K562 (cell line): ENCODE data around the gene ASIC3. TPM values are rescaled to one million over a fixed set of nuclear protein-coding genes. Genes with fewer than 3 reads are reported as not detected.

ENCODE experiments used
- ARID1B ChIP-seq: fragments of 450-650 bp; IDR thresholded peaks from 2 replicates; pipeline ENCODE4 v1.6.1; 2016; ENCODE audit warnings: antibody characterized with exemption, mild to moderate bottlenecking, inconsistent platforms
- ARID2 ChIP-seq: fragments of 450-650 bp; IDR thresholded peaks from 2 replicates; pipeline ENCODE4 v1.6.1; 2017; ENCODE audit warnings: antibody characterized with exemption, mild to moderate bottlenecking
- CBFB ChIP-seq: sonication (generic); formaldehyde crosslinking; IDR thresholded peaks from 2 replicates; pipeline ENCODE4 v1.4.0; 2020; ENCODE audit warnings: mild to moderate bottlenecking, missing genetic modification reagents
- CREB1 ChIP-seq, 2 experiments: sonication (generic) in 1 of 2; formaldehyde crosslinking in 1 of 2; IDR thresholded peaks; 2 replicates each; pipeline versions ENCODE4 v1.6.1 to v1.8.0; 2012 to 2022; ENCODE audit warnings: inconsistent platforms in 1 of 2, mild to moderate bottlenecking in 1 of 2, missing genetic modification reagents in 1 of 2, moderate library complexity in 1 of 2
- EHMT2 ChIP-seq: fragments of 450-650 bp; IDR thresholded peaks from 2 replicates; pipeline ENCODE4 v1.6.1; 2018; ENCODE audit warnings: antibody characterized with exemption
- ELF2 ChIP-seq: fragments of 250-450 bp; sonication (Bioruptor Pico); IDR thresholded peaks from 2 replicates; pipeline ENCODE4 v1.5.0; 2021; ENCODE audit warnings: mild to moderate bottlenecking
- GABPB1 ChIP-seq: sonication (generic); formaldehyde crosslinking; IDR thresholded peaks from 2 replicates; pipeline ENCODE4 v1.8.0; 2022; ENCODE audit warnings: mild to moderate bottlenecking, missing genetic modification reagents
- LCOR ChIP-seq: sonication (generic); formaldehyde crosslinking; IDR thresholded peaks from 2 replicates; pipeline ENCODE4 v1.8.0; 2022; ENCODE audit warnings: mild to moderate bottlenecking, missing genetic modification reagents
- NCOA1 ChIP-seq: fragments of 450-650 bp; IDR thresholded peaks from 2 replicates; pipeline ENCODE4 v1.6.1; 2016; ENCODE audit warnings: low read depth
- NCOR1 ChIP-seq: fragments of 450-650 bp; IDR thresholded peaks from 2 replicates; pipeline ENCODE4 v1.6.1; 2016; ENCODE audit warnings: mild to moderate bottlenecking, moderate library complexity
- POLR2G ChIP-seq: fragments of 200-400 bp; formaldehyde crosslinking; IDR thresholded peaks from 2 replicates; pipeline ENCODE4 v1.6.1; 2017; ENCODE audit warnings: low read depth, mild to moderate bottlenecking, antibody characterized with exemption, low read length, moderate library complexity
- RAD21 ChIP-seq, 2 experiments: fragments of 250-450 bp in 1 of 2; fragments of 450-650 bp in 1 of 2; sonication (Bioruptor Pico) in 1 of 2; formaldehyde crosslinking in 1 of 2; IDR thresholded peaks in 1 of 2; conservative IDR thresholded peaks in 1 of 2; 2 replicates each; pipeline versions ENCODE4 v1.4.0 to v1.8.0; 2020 to 2022; ENCODE audit warnings: mild to moderate bottlenecking in 2 of 2, moderate library complexity in 1 of 2
- SMARCA4 ChIP-seq: fragments of 450-650 bp; IDR thresholded peaks from 2 replicates; pipeline ENCODE4 v1.6.1; 2016
- SREBF2 ChIP-seq: sonication (generic); formaldehyde crosslinking; IDR thresholded peaks from 2 replicates; pipeline ENCODE4 v1.4.0; 2020; ENCODE audit warnings: mild to moderate bottlenecking, missing genetic modification reagents
- TARDBP ChIP-seq: fragments of 450-650 bp; IDR thresholded peaks from 2 replicates; pipeline ENCODE4 v1.6.1; 2016
- TFE3 ChIP-seq: fragments of 450-650 bp; formaldehyde crosslinking; IDR thresholded peaks from 2 replicates; pipeline ENCODE4 v1.4.0; 2020; ENCODE audit warnings: mild to moderate bottlenecking, mixed read lengths
- ZBTB7A ChIP-seq: IDR thresholded peaks from 2 replicates; pipeline ENCODE4 v1.6.1; 2011; ENCODE audit warnings: low read depth, mild to moderate bottlenecking, low read length, moderate library complexity, borderline replicate concordance; ENCODE audit not compliant: control insufficient read depth
- ZNF140 ChIP-seq: fragments of 250-450 bp; sonication (Bioruptor Pico); IDR thresholded peaks from 2 replicates; pipeline ENCODE4 v1.8.0; 2021; ENCODE audit warnings: moderate library complexity, mild to moderate bottlenecking, inconsistent platforms
- ZZZ3 ChIP-seq: fragments of 450-650 bp; IDR thresholded peaks from 2 replicates; pipeline ENCODE4 v1.6.1; 2016; ENCODE audit warnings: antibody characterized with exemption, mild to moderate bottlenecking, moderate library complexity
- polyA plus RNA-seq, 8 experiments: library from polyadenylated mRNA; depleted of rRNA in 4 of 8; stranded (reverse) in 5 of 8; unstranded in 3 of 8; fragments of >200 nt; fragmentation: Nextera tagmentation in 2 of 8; fragmentation: Illumina TruSeq in 1 of 8; extraction: Ambion mirVana in 2 of 8; extraction: Trizol in 1 of 8; gene quantifications; 2 replicates each; pipeline versions ENCODE4 v1.2.1 to v1.2.3, GENCODE V29; 2011 to 2014; ENCODE audit warnings: inconsistent platforms in 1 of 8, missing spikeins in 1 of 8
- total RNA-seq, 7 experiments: library from RNA; depleted of rRNA in 6 of 7; stranded (reverse); fragments of >200 nt in 6 of 7; fragmentation: Illumina TruSeq in 2 of 7; extraction: Trizol in 2 of 7; gene quantifications; 2 replicates each; pipeline versions ENCODE4 v1.2.1 to v1.2.3, GENCODE V29; 2011 to 2021; ENCODE audit warnings: low replicate concordance in 1 of 7
- TF ChIP-seq, protein P1 (sequence below): fragments of 450-650 bp; formaldehyde crosslinking; IDR thresholded peaks from 2 replicates; pipeline ENCODE4 v1.4.0; 2020; ENCODE audit warnings: mild to moderate bottlenecking, moderate library complexity
- TF ChIP-seq, protein P2 (sequence below): sonication (generic); formaldehyde crosslinking; IDR thresholded peaks from 2 replicates; pipeline ENCODE4 v1.8.0; 2022; ENCODE audit warnings: missing genetic modification reagents, mild to moderate bottlenecking, moderate library complexity, borderline replicate concordance
- TF ChIP-seq, protein P3 (sequence below): IDR thresholded peaks from 3 replicates; pipeline ENCODE4 v1.6.1; 2011; ENCODE audit warnings: borderline replicate concordance, mild to moderate bottlenecking; ENCODE audit not compliant: insufficient read length, insufficient read depth

Gene ASIC3
- total and polyA plus RNA-seq, 9 of the 15 experiments (the other 6 are each of a cell fraction or from before 2014, with no cell fraction given): 0.11 to 5.0 (median 0.87) TPM

DNA sequence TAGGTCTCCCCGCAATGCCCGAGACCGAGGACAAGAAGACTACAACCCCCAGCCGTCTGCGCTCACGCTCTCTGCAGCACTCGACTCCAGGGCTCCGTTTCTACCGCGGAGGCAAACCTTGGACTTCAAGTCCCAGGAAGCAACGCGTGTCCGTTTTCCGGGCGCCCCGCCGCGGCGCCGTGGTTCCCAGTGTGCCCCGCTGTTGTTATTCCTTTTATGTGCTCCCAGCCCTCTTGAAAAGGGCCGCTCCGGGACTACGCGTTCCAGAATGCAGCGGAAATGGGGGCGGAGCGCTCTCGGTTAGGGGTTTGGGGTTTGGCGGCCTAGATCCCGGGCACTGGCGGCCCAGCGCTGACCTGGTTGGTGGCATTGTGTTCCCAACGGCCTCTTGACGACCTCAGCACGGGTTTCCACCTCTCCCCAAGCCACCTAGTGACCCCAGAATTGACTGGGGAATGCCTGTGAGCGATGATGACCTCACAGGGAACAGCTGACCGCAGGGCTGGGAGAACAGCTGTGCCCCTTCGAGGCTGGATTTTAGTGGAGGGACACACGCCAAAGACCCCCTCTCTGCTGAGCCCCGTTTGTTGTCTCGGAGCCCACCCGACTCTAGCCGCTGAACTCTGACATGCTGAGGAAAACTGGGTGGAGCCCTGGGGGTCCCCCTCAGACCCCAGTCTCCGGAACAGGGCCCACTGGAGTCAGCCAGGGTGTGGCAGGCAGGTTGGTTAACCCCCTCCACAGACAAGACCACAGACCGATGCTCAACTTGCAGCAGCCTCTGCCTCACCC lies 9.9 kb downstream of the ASIC3 start (continued):
- TF ChIP-seq, protein P1, sequence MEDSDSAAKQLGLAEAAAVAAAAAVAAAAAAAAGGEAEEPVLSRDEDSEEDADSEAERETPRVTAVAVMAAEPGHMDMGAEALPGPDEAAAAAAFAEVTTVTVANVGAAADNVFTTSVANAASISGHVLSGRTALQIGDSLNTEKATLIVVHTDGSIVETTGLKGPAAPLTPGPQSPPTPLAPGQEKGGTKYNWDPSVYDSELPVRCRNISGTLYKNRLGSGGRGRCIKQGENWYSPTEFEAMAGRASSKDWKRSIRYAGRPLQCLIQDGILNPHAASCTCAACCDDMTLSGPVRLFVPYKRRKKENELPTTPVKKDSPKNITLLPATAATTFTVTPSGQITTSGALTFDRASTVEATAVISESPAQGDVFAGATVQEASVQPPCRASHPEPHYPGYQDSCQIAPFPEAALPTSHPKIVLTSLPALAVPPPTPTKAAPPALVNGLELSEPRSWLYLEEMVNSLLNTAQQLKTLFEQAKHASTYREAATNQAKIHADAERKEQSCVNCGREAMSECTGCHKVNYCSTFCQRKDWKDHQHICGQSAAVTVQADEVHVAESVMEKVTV (CRISPR knock-in tag): no peak
- TF ChIP-seq POLR2G (peak; percentile 96), CREB1 (IDR thresholded peaks at IDR 0.05) (peak; percentile 84), CREB1 (CRISPR knock-in tag; IDR thresholded peaks at IDR 0.05) (peak; percentile 92), ZBTB7A (peak; percentile 85), TARDBP (peak; percentile 83), RAD21 (CRISPR knock-in tag; conservative IDR thresholded peaks at IDR 0.05 in 1 of 2, IDR thresholded peaks at IDR 0.05 in 1 of 2) (0 out of 4 replicates have a peak, but pooled peaks of 1 of the 2 experiments have one; percentile 7), ZZZ3 (no peak), NCOA1 (0 out of 2 replicates have a peak, but pooled peaks have one; percentile 24), ARID2 (no peak), EHMT2 (no peak), SREBF2 (CRISPR knock-in tag) (no peak; the same call in 1 of the 2 replicates), SMARCA4 (peak; percentile 62; the same call in 1 of the 2 replicates), CBFB (peak; percentile 97), LCOR (CRISPR knock-in tag) (peak; percentile 27; the same call in 1 of the 2 replicates), ARID1B (peak; percentile 61; the same call in 1 of the 2 replicates), ELF2 (CRISPR knock-in tag) (peak; percentile 20; the same call in 1 of the 2 replicates), NCOR1 (no peak), ZNF140 (no peak), GABPB1 (CRISPR knock-in tag) (peak; percentile 92), TFE3 (CRISPR knock-in tag) (no peak)
- TF ChIP-seq, protein P2, sequence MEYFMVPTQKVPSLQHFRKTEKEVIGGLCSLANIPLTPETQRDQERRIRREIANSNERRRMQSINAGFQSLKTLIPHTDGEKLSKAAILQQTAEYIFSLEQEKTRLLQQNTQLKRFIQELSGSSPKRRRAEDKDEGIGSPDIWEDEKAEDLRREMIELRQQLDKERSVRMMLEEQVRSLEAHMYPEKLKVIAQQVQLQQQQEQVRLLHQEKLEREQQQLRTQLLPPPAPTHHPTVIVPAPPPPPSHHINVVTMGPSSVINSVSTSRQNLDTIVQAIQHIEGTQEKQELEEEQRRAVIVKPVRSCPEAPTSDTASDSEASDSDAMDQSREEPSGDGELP (CRISPR knock-in tag): peak; percentile 99
- TF ChIP-seq, protein P3, sequence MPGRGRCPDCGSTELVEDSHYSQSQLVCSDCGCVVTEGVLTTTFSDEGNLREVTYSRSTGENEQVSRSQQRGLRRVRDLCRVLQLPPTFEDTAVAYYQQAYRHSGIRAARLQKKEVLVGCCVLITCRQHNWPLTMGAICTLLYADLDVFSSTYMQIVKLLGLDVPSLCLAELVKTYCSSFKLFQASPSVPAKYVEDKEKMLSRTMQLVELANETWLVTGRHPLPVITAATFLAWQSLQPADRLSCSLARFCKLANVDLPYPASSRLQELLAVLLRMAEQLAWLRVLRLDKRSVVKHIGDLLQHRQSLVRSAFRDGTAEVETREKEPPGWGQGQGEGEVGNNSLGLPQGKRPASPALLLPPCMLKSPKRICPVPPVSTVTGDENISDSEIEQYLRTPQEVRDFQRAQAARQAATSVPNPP: no peak
- TF ChIP-seq, all 486 proteins: peak for 183
